ENCODE measurements around the gene RGS16. TPM values are rescaled to one million over a fixed set of nuclear protein-coding genes. Genes with fewer than 3 reads are reported as not detected.

The RGS16 gene
- total RNA-seq, 1 experiment from 2014 or later: 0.23 TPM

- intact Hi-C loops (cut with micrococcal nuclease; ENCODE audit: unreplicated experiment): no loop called here
- no TSS peak for BruUV-seq (replicated peaks)
- no peaks in the 10 kb centered on the region for H3K9me3 ChIP-seq (ENCODE audit: control insufficient read depth, insufficient read depth, low read depth, low read length)
- POLR2A ChIA-PET: no interaction called here
- H3K4me3 ChIP-seq (ENCODE audit: low read depth in 2 of 2, low read length in 2 of 2): peak overlapping the region; percentile 51 to 93
- in situ Hi-C loops (cut with HindIII; ENCODE audit: low pct_unique_long_range_greater_than_20kb, low sequenced_read_pairs): no loop called here
- ATAC-seq (no peak), DNase-seq (ENCODE audit: low read depth, low spot score) (no peak)
- TF ChIP-seq POLR2AphosphoS5 (IDR thresholded peaks at IDR 0.05; ENCODE audit: low read depth, low read length): no peak
- TF ChIP-seq REST (IDR thresholded peaks at IDR 0.05; ENCODE audit: insufficient read depth in 1 of 2, low read depth in 2 of 2, low read length in 1 of 2): no peak
- TF ChIP-seq CTCF (IDR thresholded peaks at IDR 0.05): no peak
- no peak for TF ChIP-seq TCF7L2 (IDR thresholded peaks at IDR 0.05; ENCODE audit: low read depth, low read length)
- TF ChIP-seq SIN3A (IDR thresholded peaks at IDR 0.05; ENCODE audit: borderline replicate concordance, insufficient read depth, low read depth, low read length): no peak
- no peaks in the 10 kb centered on the region for H3K27me3 ChIP-seq (ENCODE audit: control insufficient read depth, insufficient read depth, low read length)
- no peak overlapping the region for H3K27ac ChIP-seq (ENCODE audit: low read length)
- no peaks in the 10 kb centered on the region for H3K36me3 ChIP-seq (ENCODE audit: control insufficient read depth, insufficient read depth, low read length)
- CTCF ChIA-PET: no interaction called here
- H3K4me1 ChIP-seq (ENCODE audit: control insufficient read depth, insufficient read depth, low read length): peaks cover 2% of the 10 kb centered on the region; the same call in 1 of the 2 replicates
Observed at GRCh38 chr1:182587666-182588499, 16.3 kb downstream of the RGS16 start.

GRCh38 chr1:182587093-182587492 is 17.1 kb downstream of the RGS16 start:
- intact Hi-C loops (cut with micrococcal nuclease; ENCODE audit: unreplicated experiment): no loop called here
- ChIA-PET POLR2A (no interaction called here), CTCF (no interaction called here)
- DNase-seq (ENCODE audit: low read depth, low spot score) (no peak), ATAC-seq (no peak)
- in situ Hi-C loops (cut with HindIII; ENCODE audit: low pct_unique_long_range_greater_than_20kb, low sequenced_read_pairs): no loop called here
- H3K27ac ChIP-seq (ENCODE audit: low read length): no peak overlapping the region
- H3K36me3 ChIP-seq (ENCODE audit: control insufficient read depth, insufficient read depth, low read length): no peaks in the 10 kb centered on the region
- no peaks in the 10 kb centered on the region for H3K9me3 ChIP-seq (ENCODE audit: control insufficient read depth, insufficient read depth, low read depth, low read length)
- peaks cover 2% of the 10 kb centered on the region; the same call in 1 of the 2 replicates for H3K4me1 ChIP-seq (ENCODE audit: control insufficient read depth, insufficient read depth, low read length)
- TF ChIP-seq TCF7L2 (IDR thresholded peaks at IDR 0.05; ENCODE audit: low read depth, low read length) (no peak), REST (IDR thresholded peaks at IDR 0.05; ENCODE audit: insufficient read depth in 1 of 2, low read depth in 2 of 2, low read length in 1 of 2) (no peak), SIN3A (IDR thresholded peaks at IDR 0.05; ENCODE audit: borderline replicate concordance, insufficient read depth, low read depth, low read length) (no peak), CTCF (IDR thresholded peaks at IDR 0.05) (no peak), POLR2AphosphoS5 (IDR thresholded peaks at IDR 0.05; ENCODE audit: low read depth, low read length) (no peak)
- no peaks in the 10 kb centered on the region for H3K27me3 ChIP-seq (ENCODE audit: control insufficient read depth, insufficient read depth, low read length)
- H3K4me3 ChIP-seq (ENCODE audit: low read depth in 2 of 2, low read length in 2 of 2): no peak overlapping the region
- BruUV-seq (replicated peaks): no TSS peak
